NT2/D1 (cell line): ENCODE measurements around the gene PEX10.

ENCODE experiments used
- SUZ12 ChIP-seq: IDR thresholded peaks from 2 replicates; pipeline ENCODE4 v1.6.1; 2011; ENCODE audit not compliant: insufficient read length, insufficient read depth; ENCODE audit errors: extremely low read depth
- YY1 ChIP-seq: IDR thresholded peaks from 2 replicates; pipeline ENCODE4 v1.6.1; 2011; ENCODE audit not compliant: insufficient read length, insufficient read depth
- ZNF274 ChIP-seq: IDR thresholded peaks from 2 replicates; pipeline ENCODE4 v1.6.1; 2011; ENCODE audit warnings: mild to moderate bottlenecking, low read depth, low read length

DNA sequence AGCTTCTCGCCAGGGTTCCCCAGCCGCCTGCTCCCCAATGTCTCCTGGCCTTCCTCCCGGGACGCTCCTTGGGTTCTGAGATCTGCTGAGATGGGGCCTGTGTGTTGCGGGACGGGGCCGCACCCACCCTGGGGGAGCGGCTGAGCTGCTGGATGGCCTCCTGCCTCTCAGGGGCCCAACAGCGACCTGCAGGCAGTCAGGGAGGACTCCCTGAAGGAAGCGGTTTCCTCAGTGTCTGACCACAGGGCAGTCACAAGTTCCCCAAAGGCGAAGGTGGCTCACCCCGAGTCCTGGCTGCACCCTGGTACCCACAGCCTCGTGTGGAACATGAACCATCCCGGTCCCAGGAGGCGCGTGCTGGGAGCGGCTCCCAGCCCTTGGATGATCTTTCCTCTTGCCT, 45.1 kb upstream of the PEX10 start:
- TF ChIP-seq YY1 = no peak
- TF ChIP-seq ZNF274 = no peak
- TF ChIP-seq SUZ12 = no peak
